ENCODE data around the gene F10.
A peak's percentile ranks its signal among the peaks of the same experiment; 100 is the strongest.

The F10 gene

GRCh38 chr13:113139577-113139976 is 17.0 kb downstream of the F10 start:
- DNase-seq, result no peak

- no peak for DNase-seq
These were observed 18.3 kb downstream of the F10 start for GRCh38 chr13:113140677-113141600.

- DNase-seq, result no peak
These were observed 19.0 kb downstream of the F10 start for GRCh38 chr13:113141601-113141970.

GRCh38 chr13:113142876-113143275 is 20.3 kb downstream of the F10 start:
- no peak for DNase-seq

GRCh38 chr13:113143466-113144254 is 21.1 kb downstream of the F10 start:
- no peak for DNase-seq

- no peak for DNase-seq
These were observed 21.6 kb downstream of the F10 start for GRCh38 chr13:113144255-113144629.

- no peak for DNase-seq
These were observed 22.9 kb downstream of the F10 start for GRCh38 chr13:113145496-113145895.

- no peak for DNase-seq
These were observed 23.5 kb downstream of the F10 start for GRCh38 chr13:113145911-113146598.

- no peak for DNase-seq
These were observed 24.2 kb downstream of the F10 start for GRCh38 chr13:113146750-113147149.

GRCh38 chr13:113147206-113147605 is 24.6 kb downstream of the F10 start:
- no peak for DNase-seq

GRCh38 chr13:113148407-113148806 is 25.8 kb downstream of the F10 start:
- DNase-seq, result no peak

GRCh38 chr13:113148940-113149503 is 26.4 kb downstream of the F10 start:
- DNase-seq, result no peak

- DNase-seq, result no peak
These were observed 27.3 kb downstream of the F10 start for GRCh38 chr13:113149711-113150549.

- no peak for DNase-seq
These were observed 28.2 kb downstream of the F10 start for GRCh38 chr13:113150550-113151365.

- DNase-seq, result peak; percentile 60
These were observed 29.4 kb downstream of the F10 start for GRCh38 chr13:113151745-113152690.

GRCh38 chr13:113152691-113152983 is 30.0 kb downstream of the F10 start:
- DNase-seq, result no peak

- DNase-seq, result peak; percentile 80
These were observed 30.6 kb downstream of the F10 start for GRCh38 chr13:113152984-113153809.

GRCh38 chr13:113153810-113154748 is 31.5 kb downstream of the F10 start:
- peak; percentile 93 for DNase-seq

Data from NCI-H69 (cell line).